ENCODE data around the gene FBN1.

FBN1 gene

GRCh38 chr15:48616216-48616615 is 29.3 kb downstream of the FBN1 start:
- DNase-seq (ENCODE audit: low read depth) = no peak
- no peak for TF ChIP-seq CTCF (IDR thresholded peaks at IDR 0.05; ENCODE audit: low read length, missing control alignments)
- H3K4me3 ChIP-seq (replicated peaks; ENCODE audit: low read depth, low read length) = no peak overlapping the region

- no peak overlapping the region for H3K4me3 ChIP-seq (replicated peaks; ENCODE audit: low read depth, low read length)
- TF ChIP-seq CTCF (IDR thresholded peaks at IDR 0.05; ENCODE audit: low read length, missing control alignments) = no peak
- DNase-seq (ENCODE audit: low read depth) = no peak
These were observed 31.5 kb downstream of the FBN1 start for GRCh38 chr15:48614051-48614450.

- no peak for TF ChIP-seq CTCF (IDR thresholded peaks at IDR 0.05; ENCODE audit: low read length, missing control alignments)
- no peak for DNase-seq (ENCODE audit: low read depth)
- H3K4me3 ChIP-seq (replicated peaks; ENCODE audit: low read depth, low read length) = no peak overlapping the region
These were observed 36.0 kb downstream of the FBN1 start for GRCh38 chr15:48609486-48609885.

- H3K4me3 ChIP-seq (replicated peaks; ENCODE audit: low read depth, low read length) = no peak overlapping the region
- no peak for TF ChIP-seq CTCF (IDR thresholded peaks at IDR 0.05; ENCODE audit: low read length, missing control alignments)
- no peak for DNase-seq (ENCODE audit: low read depth)
These were observed 37.7 kb downstream of the FBN1 start for GRCh38 chr15:48607846-48608245.

GRCh38 chr15:48604567-48604966 is 40.9 kb downstream of the FBN1 start:
- TF ChIP-seq CTCF (IDR thresholded peaks at IDR 0.05; ENCODE audit: low read length, missing control alignments) = no peak
- H3K4me3 ChIP-seq (replicated peaks; ENCODE audit: low read depth, low read length) = no peak overlapping the region
- DNase-seq (ENCODE audit: low read depth) = peak; percentile 55

- DNase-seq (ENCODE audit: low read depth) = peak; percentile 38
- no peak for TF ChIP-seq CTCF (IDR thresholded peaks at IDR 0.05; ENCODE audit: low read length, missing control alignments)
- no peak overlapping the region for H3K4me3 ChIP-seq (replicated peaks; ENCODE audit: low read depth, low read length)
These were observed 41.6 kb downstream of the FBN1 start for GRCh38 chr15:48603922-48604321.

GRCh38 chr15:48603123-48603500 is 42.4 kb downstream of the FBN1 start:
- peak; percentile 47 for DNase-seq (ENCODE audit: low read depth)
- H3K4me3 ChIP-seq (replicated peaks; ENCODE audit: low read depth, low read length) = peak overlapping the region; percentile 37
- no peak for TF ChIP-seq CTCF (IDR thresholded peaks at IDR 0.05; ENCODE audit: low read length, missing control alignments)

Measured in fibroblast of pulmonary artery (primary cell).